Endothelial cell of umbilical vein (primary cell): Measurements from ENCODE around the gene CHRM2. TPM values are rescaled to one million over a fixed set of nuclear protein-coding genes. Genes with fewer than 3 reads are reported as not detected.
A peak's percentile ranks its signal among the peaks of the same experiment; 100 is the strongest.

ENCODE experiments used
- BruUV-seq: library from RNA; stranded (reverse); fragments of 400-500 nt; replicated peaks from 2 replicates; lab custom pipeline; 2021; lab: Mats Ljungman, UMichigan
- CTCF ChIA-PET: fragments of 300-600, 350-600 bp; sonication (Branson Sonifier 250); formaldehyde crosslinking; loops from one replicate; lab custom pipeline; 2021; ENCODE audit warnings: antibody characterized with exemption, inconsistent platforms; lab: Charles Lee
- POLR2A ChIA-PET: fragments of 300-600, 350-600 bp; sonication (Branson Sonifier 250); formaldehyde crosslinking; loops from one replicate; lab custom pipeline; 2021; ENCODE audit warnings: antibody characterized with exemption, inconsistent platforms; lab: Charles Lee
- DNase-seq: peaks from one replicate; pipeline ENCODE4 v3.0.0-alpha.2; 2011; ENCODE audit warnings: low read depth, low spot score
- FAIRE-seq: peaks from 2 replicates; lab custom pipeline; 2011; peaks lifted over from hg19 to GRCh38; lab: Jason Lieb, UNC
- H2AFZ ChIP-seq: 2 replicates; pipeline ENCODE4 v1.6.0; 2012; ENCODE audit warnings: low read depth, low read length, control low read depth, inconsistent platforms
- H3K27ac ChIP-seq: 2 replicates; pipeline ENCODE4 v1.5.1; 2011; ENCODE audit warnings: low read depth, mild to moderate bottlenecking, control low read depth, low read length, moderate library complexity; ENCODE audit not compliant: insufficient read depth
- H3K27me3 ChIP-seq, 2 experiments: 2 replicates each; pipeline versions ENCODE4 v1.6.0 to v1.6.1; 2011; ENCODE audit warnings: low read length in 2 of 2, mixed read lengths in 1 of 2; ENCODE audit not compliant: control insufficient read depth in 2 of 2, insufficient read depth in 2 of 2
- H3K36me3 ChIP-seq, 2 experiments: 2 replicates in 1 of 2; 3 replicates in 1 of 2; pipeline ENCODE4 v1.5.1; 2011; ENCODE audit warnings: low read length in 2 of 2, mild to moderate bottlenecking in 1 of 2, moderate library complexity in 1 of 2; ENCODE audit not compliant: control insufficient read depth in 2 of 2, insufficient read depth in 2 of 2; ENCODE audit errors: extremely low read depth in 1 of 2
- H3K4me1 ChIP-seq: 3 replicates; pipeline ENCODE4 v1.5.1; 2011; ENCODE audit warnings: mild to moderate bottlenecking, low read length; ENCODE audit not compliant: control insufficient read depth, insufficient read depth; ENCODE audit errors: extremely low read depth
- H3K4me2 ChIP-seq: 2 replicates; pipeline ENCODE4 v1.6.1; 2011; ENCODE audit warnings: low read length, control low read depth, mixed read lengths; ENCODE audit not compliant: insufficient read depth
- H3K4me3 ChIP-seq, 3 experiments: fragments of 200-600 bp in 1 of 3; sonication (generic), shearing (Covaris generic) in 1 of 3; replicated peaks in 1 of 3; 2 replicates each; pipeline ENCODE4 v1.5.1; 2011 to 2016; ENCODE audit warnings: control low read depth in 3 of 3, low read length in 3 of 3, mild to moderate bottlenecking in 2 of 3, inconsistent platforms in 1 of 3, low read depth in 1 of 3, moderate library complexity in 1 of 3; ENCODE audit not compliant: insufficient read depth in 1 of 3
- H3K79me2 ChIP-seq: 2 replicates; pipeline ENCODE4 v1.6.0; 2012; ENCODE audit warnings: low read length, inconsistent platforms; ENCODE audit not compliant: control insufficient read depth, insufficient read depth
- H3K9ac ChIP-seq: replicated peaks from 2 replicates; pipeline ENCODE3; 2011; ENCODE audit warnings: low read length, control low read depth; ENCODE audit not compliant: insufficient read depth; ENCODE audit errors: extremely low read depth
- H3K9me1 ChIP-seq: replicated peaks from 3 replicates; pipeline ENCODE4 v1.6.0; 2011; ENCODE audit warnings: mild to moderate bottlenecking, low read length; ENCODE audit not compliant: control insufficient read depth, insufficient read depth; ENCODE audit errors: extremely low read depth
- H3K9me3 ChIP-seq: replicated peaks from 2 replicates; pipeline ENCODE4 v1.5.1; 2012; ENCODE audit warnings: low read length, inconsistent platforms; ENCODE audit not compliant: control insufficient read depth, insufficient read depth
- H4K20me1 ChIP-seq: replicated peaks from 2 replicates; pipeline ENCODE3; 2011; ENCODE audit warnings: mild to moderate bottlenecking, low read length; ENCODE audit not compliant: control insufficient read depth, insufficient read depth; ENCODE audit errors: extremely low read depth
- EZH2 ChIP-seq: IDR thresholded peaks from 2 replicates; pipeline ENCODE4 v1.6.1; 2012; ENCODE audit warnings: borderline replicate concordance, low read depth, mild to moderate bottlenecking, moderate library complexity, low read length, inconsistent platforms; ENCODE audit not compliant: severe bottlenecking
- FOS ChIP-seq: IDR thresholded peaks from 2 replicates; pipeline ENCODE4 v1.6.1; 2011; ENCODE audit warnings: mild to moderate bottlenecking, low read length, moderate library complexity, borderline replicate concordance; ENCODE audit not compliant: insufficient read depth
- GATA2 ChIP-seq: IDR thresholded peaks from 2 replicates; pipeline ENCODE4 v1.7.0; 2011; ENCODE audit warnings: low read depth, mild to moderate bottlenecking, moderate library complexity, mixed read lengths, low read length; ENCODE audit not compliant: insufficient read length, insufficient read depth
- JUN ChIP-seq: IDR thresholded peaks from 2 replicates; pipeline ENCODE4 v1.6.1; 2011; ENCODE audit warnings: borderline replicate concordance, low read depth; ENCODE audit not compliant: insufficient read length, insufficient read depth
- MYC ChIP-seq: IDR thresholded peaks from one replicate; pipeline ENCODE4 v1.6.1; 2011; ENCODE audit warnings: mild to moderate bottlenecking, low read depth, low read length
- POLR2A ChIP-seq: IDR thresholded peaks from 2 replicates; pipeline ENCODE4 v1.6.1; 2012; ENCODE audit warnings: low read depth, mild to moderate bottlenecking, control low read depth, low read length
- POLR2AphosphoS5 ChIP-seq: IDR thresholded peaks from 2 replicates; pipeline ENCODE4 v1.6.1; 2012; ENCODE audit warnings: low read depth, mild to moderate bottlenecking, control low read depth, low read length, moderate library complexity; ENCODE audit not compliant: insufficient read depth
- dilution Hi-C: fragments of 300-500 bp; cut with MboI; formaldehyde crosslinking; loops from one replicate; pipeline ENCODE4 v1.15.0; 2019; ENCODE audit warnings: low sequenced_read_pairs; ENCODE audit not compliant: extremely low pct_ligation_motif_present
- intact Hi-C: fragments of 100-400 bp; cut with micrococcal nuclease; formaldehyde crosslinking; loops from one replicate; pipeline ENCODE4 v1.10.0; 2022
- polyA plus RNA-seq, 4 experiments: library from polyadenylated mRNA; depleted of rRNA in 3 of 4; stranded (reverse) in 3 of 4; unstranded in 1 of 4; fragments of >200 nt; gene quantifications; 2 replicates each; pipeline versions ENCODE4 v1.2.1 to v1.2.3, GENCODE V29; 2011 to 2012; ENCODE audit warnings: missing spikeins in 1 of 4
- total RNA-seq: library from RNA; stranded (reverse); gene quantifications from 2 replicates; pipeline ENCODE4 v1.2.3, GENCODE V29; 2021
- TF ChIP-seq, protein P1 (sequence below), 2 donors: IDR thresholded peaks; 1 replicate in 1 of 2; 2 replicates in 1 of 2; pipeline ENCODE4 v1.5.1; 2011; ENCODE audit warnings: low read length in 2 of 2, mild to moderate bottlenecking in 2 of 2, moderate library complexity in 2 of 2, control low read depth in 1 of 2, inconsistent platforms in 1 of 2, low read depth in 1 of 2; ENCODE audit not compliant: insufficient read depth in 1 of 2; ENCODE audit errors: extremely low read depth in 1 of 2
- TF ChIP-seq, protein P2 (sequence below): IDR thresholded peaks from 2 replicates; pipeline ENCODE4 v1.6.1; 2011; ENCODE audit not compliant: insufficient read depth, insufficient read length

Gene CHRM2
- total and polyA plus RNA-seq, 2 donors (not counting 3 experiments of a cell fraction or from before 2014, with no cell fraction given) = not detected

DNA sequence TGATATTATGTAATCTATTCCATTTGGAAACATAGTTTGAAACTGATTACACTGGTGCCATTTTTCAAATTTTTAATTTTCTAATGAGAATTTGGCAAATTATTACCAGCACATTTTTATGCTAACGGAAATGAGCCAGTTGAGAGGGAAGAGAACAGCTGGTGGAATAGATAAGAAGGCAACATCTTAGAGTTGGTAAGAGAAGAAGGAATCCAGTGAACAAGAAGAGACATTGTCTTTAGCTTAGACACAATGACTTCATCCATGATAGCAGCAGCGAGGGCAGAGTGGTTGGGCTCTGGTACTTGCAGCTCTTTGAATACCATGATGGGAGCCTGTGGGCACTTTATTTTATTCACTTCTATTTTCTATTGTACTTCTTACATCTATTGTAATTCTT, 89.6 kb downstream of the CHRM2 start:
- Histone ChIP-seq H3K79me2 (no peaks in the 10 kb centered on the region), H3K4me2 (no peak overlapping the region), H3K27me3 (no peaks in the 10 kb centered on the region), H3K27ac (peak overlapping the region; percentile 93), H2AFZ (no peak overlapping the region), H3K9me3 (no peaks in the 10 kb centered on the region), H3K9ac (no peak overlapping the region), H3K36me3 (no peaks in the 10 kb centered on the region), H3K4me1 (peaks cover 46% of the 10 kb centered on the region), H3K4me3 (no peak overlapping the region), H4K20me1 (no peaks in the 10 kb centered on the region), H3K9me1 (no peaks in the 10 kb centered on the region)
- DNase-seq (peak; percentile 40), FAIRE-seq (no peak)
- ChIA-PET CTCF (interaction anchor here (1.3 to 2.1 kb wide), 4 partner anchors 15 to 84 kb away, joined by 3 to 10 read pairs (median 4); no protein-coding TSS in a partner anchor), POLR2A (interaction anchor here (0.7 to 1.2 kb wide), 2 partner anchors 33 to 100 kb away, joined by 3 read pairs; no protein-coding TSS in a partner anchor)
- dilution Hi-C loops (no loop called here), intact Hi-C loops (loop anchor here (5.0 to 10.0 kb wide), 4 partner anchors 86 to 1047 kb away; partner anchors contain the start of gene CREB3L2)
- no TSS peak for BruUV-seq
- TF ChIP-seq, protein P1, sequence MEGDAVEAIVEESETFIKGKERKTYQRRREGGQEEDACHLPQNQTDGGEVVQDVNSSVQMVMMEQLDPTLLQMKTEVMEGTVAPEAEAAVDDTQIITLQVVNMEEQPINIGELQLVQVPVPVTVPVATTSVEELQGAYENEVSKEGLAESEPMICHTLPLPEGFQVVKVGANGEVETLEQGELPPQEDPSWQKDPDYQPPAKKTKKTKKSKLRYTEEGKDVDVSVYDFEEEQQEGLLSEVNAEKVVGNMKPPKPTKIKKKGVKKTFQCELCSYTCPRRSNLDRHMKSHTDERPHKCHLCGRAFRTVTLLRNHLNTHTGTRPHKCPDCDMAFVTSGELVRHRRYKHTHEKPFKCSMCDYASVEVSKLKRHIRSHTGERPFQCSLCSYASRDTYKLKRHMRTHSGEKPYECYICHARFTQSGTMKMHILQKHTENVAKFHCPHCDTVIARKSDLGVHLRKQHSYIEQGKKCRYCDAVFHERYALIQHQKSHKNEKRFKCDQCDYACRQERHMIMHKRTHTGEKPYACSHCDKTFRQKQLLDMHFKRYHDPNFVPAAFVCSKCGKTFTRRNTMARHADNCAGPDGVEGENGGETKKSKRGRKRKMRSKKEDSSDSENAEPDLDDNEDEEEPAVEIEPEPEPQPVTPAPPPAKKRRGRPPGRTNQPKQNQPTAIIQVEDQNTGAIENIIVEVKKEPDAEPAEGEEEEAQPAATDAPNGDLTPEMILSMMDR (IDR thresholded peaks at IDR 0.05; ENCODE audit: extremely low read depth in 1 of 2, insufficient read depth in 1 of 2, low read depth in 1 of 2, low read length in 2 of 2) = no peak
- TF ChIP-seq GATA2 (no peak), JUN (no peak), FOS (no peak), POLR2A (no peak), MYC (no peak), POLR2AphosphoS5 (no peak), EZH2 (no peak)
- TF ChIP-seq, protein P2, sequence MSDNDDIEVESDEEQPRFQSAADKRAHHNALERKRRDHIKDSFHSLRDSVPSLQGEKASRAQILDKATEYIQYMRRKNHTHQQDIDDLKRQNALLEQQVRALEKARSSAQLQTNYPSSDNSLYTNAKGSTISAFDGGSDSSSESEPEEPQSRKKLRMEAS = no peak
